H1 (cell line): Measurements from ENCODE around the gene SLC8A3.

Source experiments
- ATF3 ChIP-seq: IDR thresholded peaks from 2 replicates; pipeline ENCODE4 v1.6.1; 2011; ENCODE audit warnings: low read depth, mild to moderate bottlenecking, low read length; ENCODE audit not compliant: insufficient read depth
- BACH1 ChIP-seq: IDR thresholded peaks from 2 replicates; pipeline ENCODE4 v1.6.1; 2012; ENCODE audit warnings: low read length, improper control_type of control experiment
- CTCF ChIP-seq, 3 experiments: IDR thresholded peaks; 1 replicate in 2 of 3; 2 replicates in 1 of 3; pipeline versions ENCODE4 v1.5.1 to v1.6.1; 2011; ENCODE audit warnings: low read length in 3 of 3, mild to moderate bottlenecking in 3 of 3, inconsistent platforms in 2 of 3, low read depth in 1 of 3, moderate library complexity in 1 of 3; ENCODE audit not compliant: insufficient read depth in 1 of 3; ENCODE audit errors: control extremely low read depth in 1 of 3
- EP300 ChIP-seq, 2 experiments: IDR thresholded peaks; 1 replicate in 1 of 2; 2 replicates in 1 of 2; pipeline ENCODE4 v1.6.1; 2011 to 2012; ENCODE audit warnings: low read depth in 2 of 2, low read length in 2 of 2, mild to moderate bottlenecking in 2 of 2, borderline replicate concordance in 1 of 2, inconsistent platforms in 1 of 2, moderate library complexity in 1 of 2
- JUN ChIP-seq: IDR thresholded peaks from 2 replicates; pipeline ENCODE4 v1.6.1; 2011; ENCODE audit warnings: low read depth, mild to moderate bottlenecking, improper control_type of control experiment, low read length
- KDM1A ChIP-seq: fragments of 200-600, 300-600 bp; sonication (generic); IDR thresholded peaks from 2 replicates; pipeline ENCODE4 v1.7.1; 2016; ENCODE audit warnings: mild to moderate bottlenecking, low read length, borderline replicate concordance
- NRF1 ChIP-seq: IDR thresholded peaks from 2 replicates; pipeline ENCODE4 v1.6.1; 2011; ENCODE audit warnings: mild to moderate bottlenecking, low read depth, low read length, improper control_type of control experiment
- POLR2A ChIP-seq, 2 experiments: IDR thresholded peaks; 1 replicate in 1 of 2; 2 replicates in 1 of 2; pipeline ENCODE4 v1.6.1; 2011; ENCODE audit warnings: low read depth in 2 of 2, low read length in 2 of 2, mild to moderate bottlenecking in 2 of 2; ENCODE audit errors: control extremely low read depth in 1 of 2
- POLR2AphosphoS5 ChIP-seq: IDR thresholded peaks from 2 replicates; pipeline ENCODE4 v1.6.1; 2011; ENCODE audit warnings: low read depth, low read length
- SIN3A ChIP-seq, 2 experiments: IDR thresholded peaks in 1 of 2; conservative IDR thresholded peaks in 1 of 2; 2 replicates each; pipeline ENCODE4 v1.6.1; 2011 to 2012; ENCODE audit warnings: low read length in 2 of 2, improper control_type of control experiment in 1 of 2, low read depth in 1 of 2, mild to moderate bottlenecking in 1 of 2
- SP1 ChIP-seq: IDR thresholded peaks from 2 replicates; pipeline ENCODE4 v1.6.1; 2011; ENCODE audit warnings: low read depth, low read length
- SP2 ChIP-seq: IDR thresholded peaks from 2 replicates; pipeline ENCODE4 v1.6.1; 2012; ENCODE audit warnings: mild to moderate bottlenecking, low read length, inconsistent platforms
- SRF ChIP-seq: IDR thresholded peaks from 2 replicates; pipeline ENCODE4 v1.6.1; 2011; ENCODE audit warnings: mild to moderate bottlenecking, low read depth, low read length, moderate library complexity
- YY1 ChIP-seq: IDR thresholded peaks from 2 replicates; pipeline ENCODE4 v1.6.1; 2011; ENCODE audit warnings: low read depth, mild to moderate bottlenecking, low read length

GRCh38 chr14:70213721-70214282 is 25.1 kb upstream of the SLC8A3 start:
- TF ChIP-seq SRF (no peak), JUN (no peak), POLR2A (IDR thresholded peaks at IDR 0.05; ENCODE audit: control extremely low read depth in 1 of 2, low read depth in 2 of 2, low read length in 2 of 2) (no peak), SIN3A (conservative IDR thresholded peaks at IDR 0.05 in 1 of 2, IDR thresholded peaks at IDR 0.05 in 1 of 2; ENCODE audit: low read depth in 1 of 2, low read length in 2 of 2) (no peak), POLR2AphosphoS5 (no peak), CTCF (IDR thresholded peaks at IDR 0.05; ENCODE audit: control extremely low read depth in 1 of 3, insufficient read depth in 1 of 3, low read depth in 1 of 3, low read length in 3 of 3) (no peak), BACH1 (no peak), ATF3 (no peak), SP2 (no peak), EP300 (IDR thresholded peaks at IDR 0.05; ENCODE audit: borderline replicate concordance in 1 of 2, low read depth in 2 of 2, low read length in 2 of 2) (no peak), SP1 (no peak), KDM1A (no peak), YY1 (no peak), NRF1 (no peak)
